Psoas muscle (tissue), 8 donors: ENCODE measurements around the gene LRRK1. TPM values are rescaled to one million over a fixed set of nuclear protein-coding genes. Genes with fewer than 3 reads are reported as not detected.
A peak's percentile ranks its signal among the peaks of the same experiment; 100 is the strongest.

ENCODE experiments used
- ATAC-seq, 4 donors: fragments of 200-7000 bp; cut with Tn5 transposase; one replicate each; pipeline ENCODE4 v1.9.1; 2020; ENCODE audit warnings: moderate library complexity in 3 of 4, mild to moderate bottlenecking in 2 of 4
- DNase-seq, 2 donors: peaks; one replicate each; pipeline ENCODE4 v3.0.0-alpha.2; 2020
- H3K27ac ChIP-seq: fragments of 200-600 bp; one replicate; pipeline ENCODE4 v1.8.0; 2022
- H3K27me3 ChIP-seq, 3 donors: fragments of 200-600 bp in 1 of 3; one replicate each; pipeline versions ENCODE4 v1.6.1 to v1.8.0; 2013 to 2022; ENCODE audit warnings: low read length in 2 of 3, mild to moderate bottlenecking in 2 of 3, moderate library complexity in 1 of 3; ENCODE audit not compliant: insufficient read depth in 3 of 3
- H3K36me3 ChIP-seq, 2 donors: fragments of 200-600 bp in 1 of 2; one replicate each; pipeline versions ENCODE4 v1.6.1 to v1.8.0; 2013 to 2022; ENCODE audit warnings: low read depth in 1 of 2, mild to moderate bottlenecking in 1 of 2, moderate library complexity in 1 of 2; ENCODE audit not compliant: insufficient read depth in 1 of 2
- H3K4me1 ChIP-seq: fragments of 200-600 bp; one replicate; pipeline ENCODE4 v1.8.0; 2022
- H3K4me3 ChIP-seq: fragments of 200-600 bp; one replicate; pipeline ENCODE4 v1.8.0; 2022; ENCODE audit warnings: mild to moderate bottlenecking
- H3K9me3 ChIP-seq: fragments of 200-600 bp; one replicate; pipeline ENCODE4 v1.8.0; 2022
- WGBS, 3 donors: extraction: QIAGEN DNeasy Blood & Tissue Kit; methylation state at CpG; one replicate each; pipeline versions ENCODE4 v1.1.6 to v1.1.7; 2013; 5-methylcytosine and 5-hydroxymethylcytosine counted together
- intact Hi-C, 2 donors: fragments of 100-400 bp; cut with DNase I; formaldehyde crosslinking; loops; one replicate each; pipeline versions ENCODE4 v1.11.0 to v1.14.2; 2022
- polyA plus RNA-seq, 3 donors: library from polyadenylated mRNA; stranded (reverse); fragments of 200-250 nt; gene quantifications; one replicate each; pipeline ENCODE4 v1.2.3, GENCODE V29; 2013
- total RNA-seq, 4 donors: library from RNA; stranded (reverse); fragmentation: NEBNext Ultra II Directional in 2 of 4; extraction: Animal tissue kit (Norgen Biotek cat#: 25700) in 2 of 4; gene quantifications; one replicate each; pipeline versions ENCODE4 v1.2.1 to v1.2.4, GENCODE V29; 2021 to 2023
- TF ChIP-seq, protein P1 (sequence below): fragments of 200-600 bp; IDR thresholded peaks from one replicate; pipeline ENCODE4 v1.8.0; 2022; ENCODE audit warnings: antibody characterized with exemption
- donor health status: healthy with polysubstance abuse.
- donor health status: DM: no; HTN: no; CAD: no; lungs with moderate emphysema.
- donor health status: Bipolar disorder and iron deficiency.
- donor health status: healthy.
- donor health status: DM: yes; HTN: yes; CAD: no.
- donor health status: DM: no; HTN: no; CAD: no.
- donor health status: DM: no; HTN: no; CAD: no.
- donor health status: DM: yes; HTN: yes; CAD: no.

Gene LRRK1
- total and polyA plus RNA-seq, 7 donors = 0.91 to 7.6 (median 2.6) TPM

DNA sequence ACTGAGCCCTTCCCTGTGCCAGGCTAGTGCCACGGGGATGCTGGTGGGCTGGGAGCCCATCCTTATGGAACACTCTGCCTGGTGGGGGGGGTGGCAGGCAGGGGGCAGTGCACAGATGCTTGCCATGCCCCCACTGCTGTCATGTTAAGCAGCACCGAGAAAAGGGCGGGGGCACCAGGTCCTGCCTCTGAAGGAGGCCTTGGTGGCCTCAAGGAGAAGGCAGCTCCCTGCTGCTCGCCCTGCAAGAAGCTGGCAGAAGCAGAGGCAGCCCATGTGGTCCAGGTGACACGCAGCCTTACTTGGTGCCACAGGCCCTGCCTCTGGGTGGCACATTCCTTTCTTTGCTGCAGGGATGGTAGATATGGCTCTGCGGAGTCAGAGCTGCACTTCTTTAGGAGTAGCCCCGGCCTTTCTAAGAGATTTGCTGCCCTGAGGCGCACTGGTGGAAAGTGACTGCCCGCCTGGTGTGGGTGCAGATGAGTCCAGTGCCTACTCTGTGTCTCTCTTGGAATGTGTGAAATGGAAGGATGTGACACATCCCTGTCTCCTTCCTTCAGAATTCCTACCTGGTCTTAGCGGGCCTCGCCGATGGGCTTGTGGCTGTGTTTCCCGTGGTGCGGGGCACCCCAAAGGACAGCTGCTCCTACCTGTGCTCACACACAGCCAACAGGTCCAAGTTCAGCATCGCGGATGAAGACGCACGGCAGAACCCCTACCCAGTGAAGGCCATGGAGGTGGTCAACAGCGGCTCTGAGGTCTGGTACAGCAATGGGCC, 145.8 kb downstream of the LRRK1 start:
- H3K27ac ChIP-seq = no peak overlapping the region
- peaks cover 0 to 19% of the 10 kb centered on the region in 2 donors for H3K36me3 ChIP-seq
- DNase-seq (no peak), ATAC-seq (no peak)
- H3K4me1 ChIP-seq = no peaks in the 10 kb centered on the region
- TF ChIP-seq, protein P1, sequence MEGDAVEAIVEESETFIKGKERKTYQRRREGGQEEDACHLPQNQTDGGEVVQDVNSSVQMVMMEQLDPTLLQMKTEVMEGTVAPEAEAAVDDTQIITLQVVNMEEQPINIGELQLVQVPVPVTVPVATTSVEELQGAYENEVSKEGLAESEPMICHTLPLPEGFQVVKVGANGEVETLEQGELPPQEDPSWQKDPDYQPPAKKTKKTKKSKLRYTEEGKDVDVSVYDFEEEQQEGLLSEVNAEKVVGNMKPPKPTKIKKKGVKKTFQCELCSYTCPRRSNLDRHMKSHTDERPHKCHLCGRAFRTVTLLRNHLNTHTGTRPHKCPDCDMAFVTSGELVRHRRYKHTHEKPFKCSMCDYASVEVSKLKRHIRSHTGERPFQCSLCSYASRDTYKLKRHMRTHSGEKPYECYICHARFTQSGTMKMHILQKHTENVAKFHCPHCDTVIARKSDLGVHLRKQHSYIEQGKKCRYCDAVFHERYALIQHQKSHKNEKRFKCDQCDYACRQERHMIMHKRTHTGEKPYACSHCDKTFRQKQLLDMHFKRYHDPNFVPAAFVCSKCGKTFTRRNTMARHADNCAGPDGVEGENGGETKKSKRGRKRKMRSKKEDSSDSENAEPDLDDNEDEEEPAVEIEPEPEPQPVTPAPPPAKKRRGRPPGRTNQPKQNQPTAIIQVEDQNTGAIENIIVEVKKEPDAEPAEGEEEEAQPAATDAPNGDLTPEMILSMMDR = no peak
- no peaks in the 10 kb centered on the region for H3K9me3 ChIP-seq
- no peak overlapping the region for H3K4me3 ChIP-seq
- no peaks in the 10 kb centered on the region for H3K27me3 ChIP-seq
- 93 to 96% (median 95%) methylated on average over 19 of the region's 19 CpGs for WGBS, 3 donors
- intact Hi-C loops = no loop called here

- intact Hi-C loops = no loop called here
- no peak for ATAC-seq
- WGBS, 3 donors = 95 to 97% (median 95%) methylated on average over 28 of the region's 28 CpGs
- TF ChIP-seq, protein P1 = no peak
- Histone ChIP-seq H3K4me3 (no peak overlapping the region), H3K27ac (no peak overlapping the region), H3K36me3 (peaks cover 0 to 20% of the 10 kb centered on the region in 2 donors), H3K27me3 (no peaks in the 10 kb centered on the region), H3K4me1 (no peaks in the 10 kb centered on the region), H3K9me3 (no peaks in the 10 kb centered on the region)
- no peak for DNase-seq
Measured at GRCh38 chr15:101065570-101066221, 146.5 kb downstream of the LRRK1 start.

GRCh38 chr15:101066501-101067408, 147.6 kb downstream of the LRRK1 start:
- no peak for DNase-seq
- H3K4me3 ChIP-seq = no peak overlapping the region
- H3K27ac ChIP-seq = no peak overlapping the region
- peaks cover 0 to 18% of the 10 kb centered on the region in 2 donors for H3K36me3 ChIP-seq
- no peaks in the 10 kb centered on the region for H3K9me3 ChIP-seq
- intact Hi-C loops = no loop called here
- no peaks in the 10 kb centered on the region for H3K27me3 ChIP-seq
- TF ChIP-seq, protein P1 = no peak
- 89 to 93% (median 92%) methylated on average over 26 of the region's 26 CpGs for WGBS, 3 donors
- no peak for ATAC-seq
- no peaks in the 10 kb centered on the region for H3K4me1 ChIP-seq

DNA sequence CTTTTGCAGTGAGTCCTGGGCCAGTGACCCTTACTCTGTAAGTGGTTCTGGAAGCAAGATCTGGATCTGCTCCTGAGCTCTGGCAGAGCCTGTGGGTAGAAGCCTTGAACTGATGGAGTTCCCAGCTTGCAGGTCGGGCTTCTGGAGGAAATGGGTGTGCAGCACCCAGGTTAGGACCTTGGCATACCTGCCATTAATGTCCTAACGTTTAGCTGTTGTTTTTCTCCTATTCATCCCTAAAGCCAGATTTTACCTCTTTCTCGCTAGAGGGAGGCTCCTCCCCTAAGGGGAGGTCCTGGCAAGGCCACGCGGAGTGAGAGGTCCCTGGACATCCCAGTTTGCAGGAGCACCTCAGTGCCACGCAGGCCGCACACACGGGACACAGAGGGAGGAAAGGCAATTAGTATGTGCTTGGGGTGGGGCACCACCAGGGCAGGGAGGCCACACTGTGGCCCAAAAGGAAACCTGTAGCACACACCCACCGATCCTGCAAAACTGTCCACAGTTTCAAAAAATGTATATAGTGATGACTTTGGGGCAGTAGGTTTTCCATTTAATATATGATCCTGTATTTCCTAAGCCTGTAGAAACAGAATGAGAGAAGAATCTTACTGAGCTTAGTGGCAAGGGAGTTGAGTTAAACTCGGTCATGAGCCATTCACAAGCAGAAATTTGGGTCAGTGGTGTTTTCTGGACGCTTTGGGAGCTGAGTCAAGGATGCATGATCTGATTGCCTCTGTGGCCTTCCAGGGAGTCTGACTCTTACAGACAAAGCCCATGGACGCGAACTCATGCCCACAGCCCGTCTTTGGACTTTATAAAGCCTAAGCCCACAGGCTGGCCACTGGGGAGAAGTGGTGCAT, 148.7 kb downstream of the LRRK1 start:
- no peak for ATAC-seq
- H3K4me3 ChIP-seq = no peak overlapping the region
- no peaks in the 10 kb centered on the region for H3K4me1 ChIP-seq
- no peak overlapping the region for H3K27ac ChIP-seq
- 82 to 87% (median 84%) methylated on average over 14 of the region's 14 CpGs for WGBS, 3 donors
- intact Hi-C loops = loop anchor here in 1 of 2 donors (1.0 kb wide), 1 partner anchor 39 kb away; no protein-coding TSS in a partner anchor
- peak in 1 of 2 donors; percentile 25 for DNase-seq
- no peaks in the 10 kb centered on the region for H3K9me3 ChIP-seq
- TF ChIP-seq, protein P1 = no peak
- H3K36me3 ChIP-seq = peaks cover 0 to 12% of the 10 kb centered on the region in 2 donors
- H3K27me3 ChIP-seq = no peaks in the 10 kb centered on the region
